IMR-90 (cell line): ENCODE measurements around the gene FAF1. TPM values are rescaled to one million over a fixed set of nuclear protein-coding genes. Genes with fewer than 3 reads are reported as not detected.

ENCODE experiments used
- ATAC-seq: fragments of 200-7000 bp; cut with Tn5 transposase; 2 replicates; pipeline ENCODE4 v1.9.1; 2020; ENCODE audit warnings: low read depth, mild to moderate bottlenecking, moderate library complexity
- BruUV-seq: library from RNA; stranded (reverse); fragments of 400-500 nt; replicated peaks from 2 replicates; lab custom pipeline; 2021; lab: Mats Ljungman, UMichigan
- CTCF ChIA-PET: fragments of 300-600 bp; formaldehyde crosslinking; extraction: SDS; loops from one replicate; lab custom pipeline; 2021; ENCODE audit warnings: antibody characterized with exemption; lab: Yijun Ruan, JAX
- POLR2A ChIA-PET: fragments of 300-600 bp; sonication (Branson Sonifier 250); formaldehyde crosslinking; loops from one replicate; lab custom pipeline; 2022; ENCODE audit warnings: antibody characterized with exemption; ENCODE audit not compliant: unreplicated experiment; lab: Charles Lee
- DNase-seq: peaks from one replicate; pipeline ENCODE4 v3.0.0; 2013
- H2AFZ ChIP-seq: replicated peaks from 2 replicates; pipeline ENCODE3; 2013; ENCODE audit warnings: low read length, mild to moderate bottlenecking; ENCODE audit not compliant: poor library complexity
- H2AK5ac ChIP-seq: 2 replicates; pipeline ENCODE4 v1.6.1; 2013; ENCODE audit warnings: low read depth, low read length, inconsistent platforms
- H2AK9ac ChIP-seq: replicated peaks from 2 replicates; pipeline ENCODE3; 2013; ENCODE audit warnings: mild to moderate bottlenecking, low read depth, low read length, moderate library complexity; ENCODE audit not compliant: poor library complexity
- H2BK120ac ChIP-seq: 2 replicates; pipeline ENCODE4 v1.6.1; 2013; ENCODE audit warnings: low read depth, low read length, inconsistent platforms
- H2BK15ac ChIP-seq: 3 replicates; pipeline ENCODE4 v1.6.1; 2013; ENCODE audit warnings: low read depth, low read length, inconsistent platforms
- H2BK20ac ChIP-seq: 2 replicates; pipeline ENCODE4 v1.6.1; 2013; ENCODE audit warnings: low read depth, mild to moderate bottlenecking, inconsistent platforms, low read length, moderate library complexity
- H2BK5ac ChIP-seq: 2 replicates; pipeline ENCODE4 v1.6.1; 2013; ENCODE audit warnings: mild to moderate bottlenecking, low read depth, low read length, inconsistent platforms; ENCODE audit not compliant: poor library complexity, severe bottlenecking
- H3K14ac ChIP-seq: replicated peaks from 2 replicates; pipeline ENCODE4 v1.6.1; 2013; ENCODE audit warnings: low read depth, low read length, inconsistent platforms
- H3K18ac ChIP-seq: 2 replicates; pipeline ENCODE4 v1.6.1; 2013; ENCODE audit warnings: low read depth, low read length, control low read depth
- H3K23ac ChIP-seq: 2 replicates; pipeline ENCODE4 v1.6.1; 2013; ENCODE audit warnings: low read depth, low read length, inconsistent platforms
- H3K27ac ChIP-seq: 2 replicates; pipeline ENCODE4 v1.5.1; 2013; ENCODE audit warnings: mild to moderate bottlenecking, control low read depth, low read length; ENCODE audit not compliant: insufficient read depth
- H3K27me3 ChIP-seq: 2 replicates; pipeline ENCODE4 v1.6.1; 2013; ENCODE audit warnings: low read length; ENCODE audit not compliant: control insufficient read depth, insufficient read depth
- H3K36me3 ChIP-seq: 2 replicates; pipeline ENCODE4 v1.6.1; 2013; ENCODE audit warnings: low read length, mixed read lengths; ENCODE audit not compliant: control insufficient read depth, insufficient read depth
- H3K4ac ChIP-seq: 2 replicates; pipeline ENCODE4 v1.6.1; 2013; ENCODE audit warnings: low read depth, low read length, inconsistent platforms
- H3K4me1 ChIP-seq: 2 replicates; pipeline ENCODE4 v1.6.1; 2013; ENCODE audit warnings: low read length, mixed read lengths; ENCODE audit not compliant: control insufficient read depth, insufficient read depth
- H3K4me2 ChIP-seq: 2 replicates; pipeline ENCODE4 v1.6.1; 2013; ENCODE audit warnings: low read depth, mild to moderate bottlenecking, control low read depth, low read length, moderate library complexity
- H3K4me3 ChIP-seq: 2 replicates; pipeline ENCODE4 v1.5.1; 2013; ENCODE audit warnings: low read depth, mild to moderate bottlenecking, control low read depth, low read length, moderate library complexity; ENCODE audit not compliant: insufficient read depth
- H3K56ac ChIP-seq: 2 replicates; pipeline ENCODE4 v1.6.1; 2013; ENCODE audit warnings: low read length, inconsistent platforms; ENCODE audit not compliant: insufficient read depth; ENCODE audit errors: extremely low read depth
- H3K79me1 ChIP-seq, 2 experiments: 2 replicates each; pipeline ENCODE4 v1.6.1; 2013; ENCODE audit warnings: low read length in 2 of 2, inconsistent platforms in 1 of 2, low read depth in 1 of 2
- H3K9ac ChIP-seq: 2 replicates; pipeline ENCODE4 v1.6.1; 2013; ENCODE audit warnings: low read depth, low read length, control low read depth
- H3K9me1 ChIP-seq: 2 replicates; pipeline ENCODE4 v1.6.1; 2013; ENCODE audit warnings: low read length, inconsistent platforms; ENCODE audit not compliant: insufficient read depth
- H3K9me3 ChIP-seq: 2 replicates; pipeline ENCODE4 v1.6.1; 2013; ENCODE audit warnings: low read length; ENCODE audit not compliant: control insufficient read depth, insufficient read depth
- H4K20me1 ChIP-seq: 2 replicates; pipeline ENCODE4 v1.6.1; 2013; ENCODE audit warnings: low read length, inconsistent platforms; ENCODE audit not compliant: insufficient read depth
- H4K5ac ChIP-seq: 2 replicates; pipeline ENCODE4 v1.6.1; 2013; ENCODE audit warnings: mild to moderate bottlenecking, low read depth, low read length, control low read depth
- H4K8ac ChIP-seq, 2 experiments: 2 replicates each; pipeline ENCODE4 v1.6.1; 2013; ENCODE audit warnings: low read depth in 2 of 2, low read length in 2 of 2, control low read depth in 1 of 2, inconsistent platforms in 1 of 2
- H4K91ac ChIP-seq: 2 replicates; pipeline ENCODE4 v1.6.1; 2013; ENCODE audit warnings: low read depth, low read length, inconsistent platforms; ENCODE audit not compliant: insufficient read depth
- MAFK ChIP-seq: IDR thresholded peaks from 2 replicates; pipeline ENCODE4 v1.6.1; 2012; ENCODE audit warnings: low read depth, low read length, improper control_type of control experiment
- WGBS, 2 experiments: methylation state at CpG; one replicate each; pipeline versions ENCODE4 v1.1.5 to v1.1.7; 2013; ENCODE audit warnings: missing lambda C conversion rate in 2 of 2; ENCODE audit not compliant: insufficient read length in 1 of 2; ENCODE audit errors: extremely low coverage in 2 of 2; 5-methylcytosine and 5-hydroxymethylcytosine counted together
- dilution Hi-C: fragments of 300-500 bp; cut with HindIII; formaldehyde crosslinking; loops from one replicate; pipeline ENCODE4 v1.14.3; 2018; ENCODE audit warnings: low sequenced_read_pairs; ENCODE audit not compliant: unreplicated experiment
- in situ Hi-C: fragments of 300-500 bp; cut with MboI; formaldehyde crosslinking; loops from 3 replicates; pipeline ENCODE4 v1.14.3; 2019; ENCODE audit warnings: low sequenced_read_pairs, inconsistent platforms, mixed read lengths
- intact Hi-C: fragments of 100-400 bp; cut with micrococcal nuclease; formaldehyde crosslinking; loops from 2 replicates; pipeline ENCODE4 v1.10.0; 2022
- polyA plus RNA-seq, 3 experiments: library from polyadenylated mRNA; depleted of rRNA; stranded (reverse); fragments of >200 nt; gene quantifications; 2 replicates each; pipeline ENCODE4 v1.2.3, GENCODE V29; 2012; ENCODE audit warnings: low replicate concordance in 1 of 3
- total RNA-seq: library from RNA; depleted of rRNA; stranded (reverse); fragments of >200 nt; gene quantifications from 2 replicates; pipeline ENCODE4 v1.2.3, GENCODE V29; 2012

The FAF1 gene
- total and polyA plus RNA-seq, 2 of the 4 experiments (the other 2 are of a cell fraction) = 18.8 to 72.9 TPM

DNA sequence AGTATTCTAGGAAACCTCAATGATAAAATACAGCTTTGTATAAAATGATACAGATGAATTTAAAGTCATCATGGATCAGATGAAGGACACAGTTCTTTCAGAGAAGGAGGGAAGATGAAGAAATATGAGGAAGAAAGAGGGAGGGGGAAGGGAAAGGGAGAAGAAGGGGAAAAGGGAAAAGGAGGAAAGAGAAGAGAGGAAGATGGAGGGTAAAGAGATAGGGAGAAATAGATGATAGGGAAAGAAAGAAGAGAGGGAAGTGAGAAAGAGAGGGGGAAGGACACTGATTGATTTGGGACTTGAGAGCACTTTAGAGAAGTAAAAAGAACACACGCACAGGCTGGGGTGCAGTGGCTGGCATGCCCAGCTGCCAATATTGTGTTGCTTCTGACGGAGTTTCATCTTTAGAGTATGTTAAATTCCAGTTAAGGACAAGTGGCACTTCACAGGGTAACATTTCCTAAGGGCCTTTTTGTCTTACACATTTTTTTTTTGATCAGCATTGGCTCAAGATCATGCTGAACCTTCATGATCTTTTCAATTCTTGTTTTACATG lies 300.9 kb downstream of the FAF1 start:
- H3K27ac ChIP-seq = no peak overlapping the region

More for the DNA sequence above, 300.9 kb downstream of the FAF1 start:
- BruUV-seq = no TSS peak
- no peaks in the 10 kb centered on the region for H3K36me3 ChIP-seq
- TF ChIP-seq MAFK = no peak
- H3K9me3 ChIP-seq = no peaks in the 10 kb centered on the region
- no peak overlapping the region; the same call in 1 of the 2 replicates for H3K23ac ChIP-seq
- H2BK120ac ChIP-seq = peak overlapping the region; percentile 87
- H3K4me2 ChIP-seq = no peak overlapping the region; the same call in 1 of the 2 replicates
- H3K4ac ChIP-seq = peak overlapping the region; percentile 52
- DNase-seq (no peak), ATAC-seq (no peak)
- no peak overlapping the region for H3K9ac ChIP-seq
- peak overlapping the region; percentile 63; the same call in 1 of the 2 replicates for H4K5ac ChIP-seq
- no peaks in the 10 kb centered on the region; the same call in 1 of the 2 replicates for H4K20me1 ChIP-seq
- peak overlapping the region; percentile 78 for H2BK5ac ChIP-seq
- no peak overlapping the region for H3K4me3 ChIP-seq
- H2AK9ac ChIP-seq = no peak overlapping the region
- whole genome bisulfite sequencing, 2 experiments = 83% methylated on average over 1 of the region's 2 CpGs; no CpG with 5 or more reads in 1 of the 2 experiments
- in situ Hi-C loops (no loop called here), intact Hi-C loops (no loop called here), dilution Hi-C loops (no loop called here)
- peak overlapping the region; percentile 72 for H2AFZ ChIP-seq
- H3K18ac ChIP-seq = peak overlapping the region; percentile 69; the same call in 1 of the 2 replicates
- peak overlapping the region; percentile 87; the same call in 1 of the 2 replicates for H2AK5ac ChIP-seq
- peak overlapping the region; percentile 82; the same call in 1 of the 3 replicates for H2BK15ac ChIP-seq
- H3K9me1 ChIP-seq = no peaks in the 10 kb centered on the region
- H3K4me1 ChIP-seq = peaks cover 5% of the 10 kb centered on the region
- CTCF ChIA-PET = interaction anchor here (0.7 kb wide), 1 partner anchor 38 kb away, joined by 3 read pairs; no protein-coding TSS in a partner anchor
- H3K27me3 ChIP-seq = no peaks in the 10 kb centered on the region
- peak overlapping the region; percentile 77; the same call in 1 of the 2 replicates for H4K91ac ChIP-seq
- peaks cover 0 to 3% of the 10 kb centered on the region in 2 experiments; a peak in 2 of 4 replicates for H3K79me1 ChIP-seq
- peak overlapping the region; percentile 61 for H2BK20ac ChIP-seq
- POLR2A ChIA-PET = no interaction called here
- H4K8ac ChIP-seq = peak overlapping the region; percentile 63 to 78; a peak in 3 of 4 replicates
- H3K14ac ChIP-seq = no peak overlapping the region
- H3K56ac ChIP-seq = no peak overlapping the region
